ENCODE results near the gene PERP. TPM values are rescaled to one million over a fixed set of nuclear protein-coding genes. Genes with fewer than 3 reads are reported as not detected.

PERP gene
- total RNA-seq, 6 experiments from 2014 or later = 27.9 to 61.6 (median 45.7) TPM

DNA sequence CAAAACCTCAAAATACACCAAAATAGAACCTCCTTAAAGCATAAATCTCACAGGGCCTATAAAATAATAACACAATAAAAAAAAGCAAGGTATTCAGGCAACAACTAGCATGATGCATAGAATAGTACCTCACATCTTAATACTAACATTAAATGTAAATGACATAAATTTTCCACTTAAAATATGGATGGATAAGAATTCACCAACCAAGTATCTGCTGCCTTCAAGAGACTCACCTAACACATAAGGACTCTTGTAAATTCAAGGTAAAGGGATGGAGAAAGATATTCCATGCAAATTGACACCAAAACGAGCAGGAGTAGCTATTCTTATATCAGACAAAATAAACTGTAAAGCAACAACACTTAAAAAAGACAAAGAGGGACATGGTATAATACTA is 52.2 kb downstream of the PERP start:
- ATAC-seq (no peak), DNase-seq (no peak)
- Histone ChIP-seq H3K27me3 (no peaks in the 10 kb centered on the region), H3K9me3 (no peaks in the 10 kb centered on the region), H3K27ac (no peak overlapping the region), H3K4me1 (no peaks in the 10 kb centered on the region), H3K4me3 (no peak overlapping the region), H3K36me3 (no peaks in the 10 kb centered on the region)
- intact Hi-C loops (cut with DNase I) = no loop called here
- TF ChIP-seq POLR2A (IDR thresholded peaks at IDR 0.05) = no peak
- 56% methylated on average over 1 of the region's 1 CpG for WGBS (ENCODE audit: insufficient coverage, low coverage, low lambda C conversion rate, missing lambda C conversion rate)

DNA sequence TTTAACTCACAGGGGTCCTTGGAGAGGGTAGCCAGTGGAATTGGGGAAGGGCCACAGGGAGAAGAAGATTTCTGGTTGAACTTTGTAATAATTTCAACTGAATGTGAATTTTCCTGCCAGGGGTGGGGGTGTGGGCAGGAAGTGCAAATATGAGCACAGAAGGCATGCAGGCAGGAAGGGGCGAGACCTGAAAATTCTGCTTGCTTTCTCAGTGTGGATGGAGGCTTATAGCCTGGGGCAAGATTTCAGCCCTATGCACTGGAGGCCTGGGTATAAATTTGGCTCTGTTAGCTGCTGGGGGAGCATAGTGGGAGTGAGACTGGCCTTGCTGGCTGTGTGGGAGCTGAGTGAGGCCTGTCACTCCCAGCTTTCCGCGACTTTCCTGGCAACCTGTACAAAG is 54.4 kb downstream of the PERP start:
- WGBS (ENCODE audit: insufficient coverage, low coverage, low lambda C conversion rate, missing lambda C conversion rate) = 73% methylated on average over 3 of the region's 3 CpGs
- intact Hi-C loops (cut with DNase I) = no loop called here
- Histone ChIP-seq H3K9me3 (no peaks in the 10 kb centered on the region), H3K4me1 (no peaks in the 10 kb centered on the region), H3K27me3 (no peaks in the 10 kb centered on the region), H3K36me3 (no peaks in the 10 kb centered on the region), H3K4me3 (no peak overlapping the region), H3K27ac (no peak overlapping the region)
- TF ChIP-seq, protein P1, sequence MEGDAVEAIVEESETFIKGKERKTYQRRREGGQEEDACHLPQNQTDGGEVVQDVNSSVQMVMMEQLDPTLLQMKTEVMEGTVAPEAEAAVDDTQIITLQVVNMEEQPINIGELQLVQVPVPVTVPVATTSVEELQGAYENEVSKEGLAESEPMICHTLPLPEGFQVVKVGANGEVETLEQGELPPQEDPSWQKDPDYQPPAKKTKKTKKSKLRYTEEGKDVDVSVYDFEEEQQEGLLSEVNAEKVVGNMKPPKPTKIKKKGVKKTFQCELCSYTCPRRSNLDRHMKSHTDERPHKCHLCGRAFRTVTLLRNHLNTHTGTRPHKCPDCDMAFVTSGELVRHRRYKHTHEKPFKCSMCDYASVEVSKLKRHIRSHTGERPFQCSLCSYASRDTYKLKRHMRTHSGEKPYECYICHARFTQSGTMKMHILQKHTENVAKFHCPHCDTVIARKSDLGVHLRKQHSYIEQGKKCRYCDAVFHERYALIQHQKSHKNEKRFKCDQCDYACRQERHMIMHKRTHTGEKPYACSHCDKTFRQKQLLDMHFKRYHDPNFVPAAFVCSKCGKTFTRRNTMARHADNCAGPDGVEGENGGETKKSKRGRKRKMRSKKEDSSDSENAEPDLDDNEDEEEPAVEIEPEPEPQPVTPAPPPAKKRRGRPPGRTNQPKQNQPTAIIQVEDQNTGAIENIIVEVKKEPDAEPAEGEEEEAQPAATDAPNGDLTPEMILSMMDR (IDR thresholded peaks at IDR 0.05) = no peak
- no peak for TF ChIP-seq POLR2A (IDR thresholded peaks at IDR 0.05)
- DNase-seq = no peak
- no peak for ATAC-seq

DNA sequence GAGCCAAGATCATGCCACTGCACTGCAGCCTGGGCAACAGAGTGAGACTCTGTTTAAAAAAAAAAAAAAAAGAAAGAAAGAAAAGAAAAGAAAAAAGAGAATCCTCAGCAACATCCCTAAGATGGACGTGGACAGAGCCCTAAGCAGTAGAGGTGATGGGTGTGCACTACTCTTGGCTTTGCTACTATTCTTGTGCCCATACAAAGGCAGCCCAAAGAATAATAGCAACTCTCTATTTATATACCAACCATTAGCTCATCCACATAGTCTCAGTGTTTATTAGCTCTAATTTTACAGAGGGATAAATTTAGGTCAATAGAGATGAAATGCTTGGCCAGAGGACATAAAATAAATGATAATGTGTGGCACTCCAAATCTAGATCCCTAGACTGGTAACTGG is 62.2 kb downstream of the PERP start:
- TF ChIP-seq, protein P1 (IDR thresholded peaks at IDR 0.05) = no peak
- TF ChIP-seq POLR2A (IDR thresholded peaks at IDR 0.05) = no peak
- intact Hi-C loops (cut with DNase I) = no loop called here
- Histone ChIP-seq H3K4me3 (no peak overlapping the region), H3K27ac (no peak overlapping the region), H3K36me3 (no peaks in the 10 kb centered on the region), H3K4me1 (no peaks in the 10 kb centered on the region), H3K9me3 (peaks cover 0 to 3% (median 0%) of the 10 kb centered on the region in 4 donors), H3K27me3 (no peaks in the 10 kb centered on the region)
- DNase-seq (no peak), ATAC-seq (no peak)
- 50% methylated on average over 1 of the region's 1 CpG for WGBS (ENCODE audit: insufficient coverage, low coverage, low lambda C conversion rate, missing lambda C conversion rate)

DNA sequence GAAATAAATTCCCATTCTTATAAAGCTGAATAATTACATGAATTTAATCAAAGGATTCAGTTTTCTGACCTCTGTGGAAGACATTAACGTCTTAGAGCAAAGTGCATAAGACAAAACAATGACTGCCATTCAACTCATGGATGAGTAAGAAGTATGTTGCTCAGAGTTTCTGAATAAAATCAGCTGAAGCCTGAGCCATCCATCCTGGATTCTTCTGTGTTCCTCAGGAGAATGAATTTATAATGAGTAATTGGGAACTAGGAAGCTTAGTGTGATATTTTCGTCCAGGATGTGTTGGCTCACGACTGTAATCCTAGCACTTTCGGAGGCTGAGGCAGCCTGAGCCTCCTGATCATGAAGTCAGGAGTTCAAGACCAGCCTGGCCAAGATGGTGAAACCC is 62.8 kb downstream of the PERP start:
- intact Hi-C loops (cut with DNase I) = no loop called here
- Histone ChIP-seq H3K4me1 (no peaks in the 10 kb centered on the region), H3K36me3 (no peaks in the 10 kb centered on the region), H3K9me3 (peaks cover 0 to 3% (median 0%) of the 10 kb centered on the region in 4 donors), H3K4me3 (no peak overlapping the region), H3K27me3 (no peaks in the 10 kb centered on the region), H3K27ac (no peak overlapping the region)
- 59% methylated on average over 2 of the region's 4 CpGs for WGBS (ENCODE audit: insufficient coverage, low coverage, low lambda C conversion rate, missing lambda C conversion rate)
- DNase-seq (no peak), ATAC-seq (no peak)
- TF ChIP-seq, protein P1 (IDR thresholded peaks at IDR 0.05) = no peak
- TF ChIP-seq POLR2A (IDR thresholded peaks at IDR 0.05) = no peak

Other genes starting within 250 kb of the PERP start
- gene TNFAIP3, start 240.2 kb downstream of the PERP start, total RNA-seq = 10 to 100 TPM in 5 of 6 experiments, 1 to 10 TPM in 1; 8.3 to 38.1 (median 13.6) TPM
- gene ARFGEF3, start 54.5 kb upstream of the PERP start, total RNA-seq = 1 to 10 TPM in 1 of 6 experiments, under 1 TPM in 5; 0.07 to 2.0 (median 0.24) TPM
- not detected for gene PBOV1, start 111.1 kb upstream of the PERP start, total RNA-seq

All from right lobe of liver (tissue), 6 donors.